ENCODE data around the gene DOK5. TPM values are rescaled to one million over a fixed set of nuclear protein-coding genes. Genes with fewer than 3 reads are reported as not detected.

The DOK5 gene
- total RNA-seq, 2 experiments from 2014 or later, result not detected

DNA sequence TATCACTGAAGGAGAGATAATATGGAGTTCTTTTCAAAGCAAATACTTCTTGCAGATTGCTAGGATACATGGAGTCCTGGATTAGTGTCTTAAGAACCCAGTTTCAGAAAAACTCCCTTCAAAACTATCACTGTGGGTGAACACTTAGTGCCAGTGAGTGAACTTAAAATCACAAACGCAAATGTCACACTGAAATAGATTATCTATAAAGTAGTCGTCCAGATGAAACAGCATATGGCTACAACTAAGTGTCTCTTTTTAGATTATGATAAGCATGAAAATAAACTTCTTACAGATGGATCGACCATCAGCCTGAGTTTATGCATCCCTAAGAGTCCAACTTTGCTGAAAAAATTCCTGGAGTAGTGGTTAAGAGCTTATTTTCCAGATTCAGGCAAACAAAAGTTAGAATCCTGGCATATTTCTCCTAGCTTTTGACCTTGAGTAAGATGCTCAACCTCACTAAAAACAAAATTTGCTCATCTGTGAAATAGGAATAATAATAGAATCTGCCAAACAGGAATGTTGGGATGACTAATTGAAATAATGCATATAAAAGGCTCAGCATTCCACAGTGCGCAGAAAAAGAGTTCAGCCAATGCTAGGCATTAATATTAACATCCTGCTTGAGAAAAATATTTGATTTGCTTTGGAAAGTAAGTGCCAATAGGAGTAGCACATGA is 70.4 kb downstream of the DOK5 start:
- no peak overlapping the region for H3K27ac Mint-ChIP-seq
- H3K9me3 ChIP-seq (ENCODE audit: control insufficient read depth in 1 of 2, insufficient read depth in 1 of 2, low read length in 2 of 2), result no peaks in the 10 kb centered on the region
- H3K36me3 Mint-ChIP-seq (ENCODE audit: low read depth), result no peaks in the 10 kb centered on the region
- no peaks in the 10 kb centered on the region for H3K36me3 ChIP-seq (ENCODE audit: insufficient read depth, low read length)
- intact Hi-C loops (cut with DNase I, micrococcal nuclease), result no loop called here
- CTCF ChIA-PET, result no interaction called here
- no peak for ATAC-seq (ENCODE audit: poor library complexity)
- peaks cover 3% of the 10 kb centered on the region for H3K27me3 Mint-ChIP-seq
- no peaks in the 10 kb centered on the region for H3K4me1 Mint-ChIP-seq (ENCODE audit: low read depth)
- H3K4me3 Mint-ChIP-seq, result no peak overlapping the region
- peaks cover 3% of the 10 kb centered on the region for H3K9me3 Mint-ChIP-seq
- POLR2A ChIA-PET, result no interaction called here
- H3K27ac ChIP-seq (ENCODE audit: low read depth in 1 of 2, low read length in 2 of 2), result no peak overlapping the region
- H3K4me3 ChIP-seq (ENCODE audit: low read length), result no peak overlapping the region
- TF ChIP-seq, protein P1, sequence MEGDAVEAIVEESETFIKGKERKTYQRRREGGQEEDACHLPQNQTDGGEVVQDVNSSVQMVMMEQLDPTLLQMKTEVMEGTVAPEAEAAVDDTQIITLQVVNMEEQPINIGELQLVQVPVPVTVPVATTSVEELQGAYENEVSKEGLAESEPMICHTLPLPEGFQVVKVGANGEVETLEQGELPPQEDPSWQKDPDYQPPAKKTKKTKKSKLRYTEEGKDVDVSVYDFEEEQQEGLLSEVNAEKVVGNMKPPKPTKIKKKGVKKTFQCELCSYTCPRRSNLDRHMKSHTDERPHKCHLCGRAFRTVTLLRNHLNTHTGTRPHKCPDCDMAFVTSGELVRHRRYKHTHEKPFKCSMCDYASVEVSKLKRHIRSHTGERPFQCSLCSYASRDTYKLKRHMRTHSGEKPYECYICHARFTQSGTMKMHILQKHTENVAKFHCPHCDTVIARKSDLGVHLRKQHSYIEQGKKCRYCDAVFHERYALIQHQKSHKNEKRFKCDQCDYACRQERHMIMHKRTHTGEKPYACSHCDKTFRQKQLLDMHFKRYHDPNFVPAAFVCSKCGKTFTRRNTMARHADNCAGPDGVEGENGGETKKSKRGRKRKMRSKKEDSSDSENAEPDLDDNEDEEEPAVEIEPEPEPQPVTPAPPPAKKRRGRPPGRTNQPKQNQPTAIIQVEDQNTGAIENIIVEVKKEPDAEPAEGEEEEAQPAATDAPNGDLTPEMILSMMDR (IDR thresholded peaks at IDR 0.05), result no peak
- H3K4me1 ChIP-seq (ENCODE audit: insufficient read depth, low read length), result no peaks in the 10 kb centered on the region
- DNase-seq, result no peak
- H3K27me3 ChIP-seq (ENCODE audit: control insufficient read depth in 1 of 2, insufficient read depth in 2 of 2, low read length in 2 of 2), result no peaks in the 10 kb centered on the region

- DNase-seq (no peak), ATAC-seq (ENCODE audit: poor library complexity) (no peak)
- H3K27me3 Mint-ChIP-seq, result peaks cover 5% of the 10 kb centered on the region
- CTCF ChIA-PET, result no interaction called here
- no peak overlapping the region for H3K4me3 Mint-ChIP-seq
- POLR2A ChIA-PET, result no interaction called here
- no peaks in the 10 kb centered on the region for H3K36me3 Mint-ChIP-seq (ENCODE audit: low read depth)
- H3K4me3 ChIP-seq (ENCODE audit: low read length), result no peak overlapping the region
- H3K36me3 ChIP-seq (ENCODE audit: insufficient read depth, low read length), result no peaks in the 10 kb centered on the region
- H3K9me3 ChIP-seq (ENCODE audit: control insufficient read depth in 1 of 2, insufficient read depth in 1 of 2, low read length in 2 of 2), result peaks cover 0 to 3% of the 10 kb centered on the region in 2 experiments
- H3K27ac ChIP-seq (ENCODE audit: low read depth in 1 of 2, low read length in 2 of 2), result no peak overlapping the region
- no peaks in the 10 kb centered on the region for H3K4me1 Mint-ChIP-seq (ENCODE audit: low read depth)
- no peaks in the 10 kb centered on the region for H3K9me3 Mint-ChIP-seq
- TF ChIP-seq, protein P1 (IDR thresholded peaks at IDR 0.05), result no peak
- intact Hi-C loops (cut with DNase I, micrococcal nuclease), result no loop called here
- H3K27ac Mint-ChIP-seq, result no peak overlapping the region
- no peaks in the 10 kb centered on the region for H3K4me1 ChIP-seq (ENCODE audit: insufficient read depth, low read length)
- H3K27me3 ChIP-seq (ENCODE audit: control insufficient read depth in 1 of 2, insufficient read depth in 2 of 2, low read length in 2 of 2), result no peaks in the 10 kb centered on the region
Measured at GRCh38 chr20:54548849-54549248, 73.5 kb downstream of the DOK5 start.

DNA sequence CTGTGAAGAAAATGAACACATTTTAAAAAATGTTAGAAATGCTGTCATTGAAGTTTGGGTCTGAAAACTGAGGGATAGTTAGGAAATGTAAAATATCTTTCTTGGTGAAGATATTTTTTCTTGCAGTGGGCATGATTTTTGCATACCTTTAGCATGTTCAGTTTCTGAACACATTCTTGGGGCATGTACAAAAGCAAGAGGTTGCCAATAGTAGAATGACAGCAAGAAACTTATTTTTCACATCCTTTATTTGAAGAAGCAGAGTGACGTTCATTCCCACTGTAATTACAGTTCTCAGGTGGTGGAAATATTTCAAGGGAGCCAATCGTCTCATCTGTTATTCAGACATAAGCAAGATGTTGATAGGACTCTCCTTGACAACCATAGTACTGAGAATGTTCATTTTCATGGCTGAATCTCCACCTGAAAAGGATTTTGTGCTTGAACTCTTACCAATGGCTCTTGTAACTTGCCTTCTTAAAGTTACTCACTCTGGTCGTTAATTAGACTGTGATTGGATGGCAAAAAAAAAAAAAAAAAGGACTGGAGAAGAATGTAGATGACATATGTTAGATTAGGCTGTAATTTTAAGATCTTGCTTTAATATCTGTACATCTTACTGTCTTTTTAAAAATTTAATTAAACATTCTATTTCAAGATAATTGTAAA is 74.4 kb downstream of the DOK5 start:
- ATAC-seq (ENCODE audit: poor library complexity), result no peak
- Mint-ChIP-seq H3K4me3 (no peak overlapping the region), H3K4me1 (ENCODE audit: low read depth) (no peaks in the 10 kb centered on the region), H3K9me3 (no peaks in the 10 kb centered on the region), H3K36me3 (ENCODE audit: low read depth) (no peaks in the 10 kb centered on the region), H3K27ac (no peak overlapping the region), H3K27me3 (peaks cover 5% of the 10 kb centered on the region)
- H3K4me1 ChIP-seq (ENCODE audit: insufficient read depth, low read length), result no peaks in the 10 kb centered on the region
- H3K9me3 ChIP-seq (ENCODE audit: control insufficient read depth in 1 of 2, insufficient read depth in 1 of 2, low read length in 2 of 2), result peaks cover 0 to 3% of the 10 kb centered on the region in 2 experiments
- H3K4me3 ChIP-seq (ENCODE audit: low read length), result no peak overlapping the region
- intact Hi-C loops (cut with DNase I, micrococcal nuclease), result no loop called here
- no peak for DNase-seq
- TF ChIP-seq, protein P1 (IDR thresholded peaks at IDR 0.05), result no peak
- no peaks in the 10 kb centered on the region for H3K36me3 ChIP-seq (ENCODE audit: insufficient read depth, low read length)
- POLR2A ChIA-PET, result no interaction called here
- H3K27me3 ChIP-seq (ENCODE audit: control insufficient read depth in 1 of 2, insufficient read depth in 2 of 2, low read length in 2 of 2), result no peaks in the 10 kb centered on the region
- no peak overlapping the region for H3K27ac ChIP-seq (ENCODE audit: low read depth in 1 of 2, low read length in 2 of 2)
- CTCF ChIA-PET, result no interaction called here
